NOMO-1 treated with DMSO at 0.1 percent for 48 hours (cell line): ENCODE data around the gene NR5A1.

Experiments used
- DNase-seq: peaks from one replicate; lab custom pipeline; 2025; ENCODE audit not compliant: unreplicated experiment; lab: John Stamatoyannopoulos, UW

The NR5A1 gene

GRCh38 chr9:124467410-124468060 is 39.7 kb downstream of the NR5A1 start:
- DNase-seq = no peak

DNA sequence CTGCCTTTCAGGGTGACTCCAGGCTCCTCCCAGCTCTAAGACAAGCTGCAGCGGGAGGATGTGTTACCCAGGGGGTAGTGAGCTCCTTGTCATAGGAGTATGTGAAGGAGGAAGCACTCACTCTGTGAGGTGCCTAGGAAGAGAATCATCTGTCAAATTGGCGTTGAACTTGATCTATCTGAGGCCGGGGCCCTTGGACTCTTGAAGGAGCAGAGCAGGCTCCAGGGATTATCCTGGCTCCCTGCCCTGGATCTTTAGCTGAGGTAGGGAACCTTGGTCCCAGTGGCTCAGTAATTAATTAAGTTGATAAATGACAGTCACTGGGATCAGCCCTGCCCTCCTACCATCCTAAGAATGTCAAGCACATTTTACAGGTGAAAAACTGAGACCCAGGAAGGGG is 41.5 kb downstream of the NR5A1 start:
- DNase-seq = no peak

DNA sequence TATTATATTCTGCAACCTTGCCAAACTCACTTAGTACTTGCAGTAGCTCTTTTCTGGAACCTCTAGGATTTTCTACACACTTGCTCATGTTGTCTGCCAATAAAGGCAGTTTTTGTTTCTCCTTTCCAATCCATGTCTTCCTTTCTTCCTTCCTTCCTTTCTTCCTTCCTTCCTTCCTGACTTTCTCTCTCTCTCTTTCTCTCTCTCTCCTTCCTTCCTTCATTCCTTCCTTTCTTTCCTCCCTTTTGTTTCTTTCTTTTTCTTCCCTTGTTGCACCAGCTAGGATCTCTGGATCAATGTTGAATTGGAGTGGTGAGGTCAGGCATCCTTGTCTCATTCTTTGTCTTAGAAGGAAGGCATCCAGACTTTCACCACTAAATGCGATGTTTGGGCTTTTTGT is 44.5 kb downstream of the NR5A1 start:
- DNase-seq = no peak

DNA sequence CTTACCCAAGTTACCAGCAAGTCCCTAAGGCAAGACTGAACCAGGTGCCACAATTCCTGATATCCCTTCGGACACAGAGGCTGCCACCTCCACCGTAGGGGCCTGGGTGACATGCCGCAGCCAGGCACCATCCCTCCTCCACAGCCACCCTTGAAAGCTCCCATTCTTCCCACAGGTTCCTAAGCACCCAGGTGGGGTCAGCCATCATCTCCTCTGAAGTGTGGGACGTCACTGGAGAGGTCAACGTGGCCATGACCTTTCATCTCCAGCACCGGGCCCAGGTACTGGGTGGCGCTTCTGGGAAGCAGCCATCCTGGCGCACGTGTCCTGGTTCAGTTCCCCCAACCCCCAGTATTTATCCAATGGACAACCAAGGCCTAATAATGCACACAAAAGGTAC is 48.8 kb downstream of the NR5A1 start:
- DNase-seq = no peak

DNA sequence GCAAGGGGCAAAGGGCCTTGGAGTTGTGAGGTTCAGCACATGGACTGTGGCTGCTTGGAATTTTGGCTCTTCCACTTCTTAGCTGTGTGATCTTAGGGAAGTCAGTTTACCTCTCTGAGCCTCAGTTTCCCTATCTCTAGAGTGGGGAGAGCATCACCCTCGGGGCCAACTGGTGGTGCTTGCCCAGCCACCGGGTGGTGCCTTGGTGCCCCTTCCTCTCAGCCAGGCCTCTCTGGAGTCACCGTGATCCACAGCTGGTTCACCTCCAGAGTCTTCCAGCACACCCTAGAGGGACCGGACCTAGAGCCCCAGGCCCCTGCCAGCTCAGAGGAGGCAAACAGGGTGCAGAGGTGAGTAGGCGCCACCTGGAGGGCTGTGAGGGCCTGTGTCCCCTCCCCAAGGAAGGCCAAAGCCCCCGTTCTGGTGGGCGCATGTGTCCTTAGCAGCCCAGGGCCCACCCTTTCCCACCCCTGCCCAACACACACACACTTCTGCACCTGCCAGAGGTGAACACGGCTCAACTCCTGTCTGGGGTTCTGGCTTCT is 49.2 kb downstream of the NR5A1 start:
- no peak for DNase-seq

DNA sequence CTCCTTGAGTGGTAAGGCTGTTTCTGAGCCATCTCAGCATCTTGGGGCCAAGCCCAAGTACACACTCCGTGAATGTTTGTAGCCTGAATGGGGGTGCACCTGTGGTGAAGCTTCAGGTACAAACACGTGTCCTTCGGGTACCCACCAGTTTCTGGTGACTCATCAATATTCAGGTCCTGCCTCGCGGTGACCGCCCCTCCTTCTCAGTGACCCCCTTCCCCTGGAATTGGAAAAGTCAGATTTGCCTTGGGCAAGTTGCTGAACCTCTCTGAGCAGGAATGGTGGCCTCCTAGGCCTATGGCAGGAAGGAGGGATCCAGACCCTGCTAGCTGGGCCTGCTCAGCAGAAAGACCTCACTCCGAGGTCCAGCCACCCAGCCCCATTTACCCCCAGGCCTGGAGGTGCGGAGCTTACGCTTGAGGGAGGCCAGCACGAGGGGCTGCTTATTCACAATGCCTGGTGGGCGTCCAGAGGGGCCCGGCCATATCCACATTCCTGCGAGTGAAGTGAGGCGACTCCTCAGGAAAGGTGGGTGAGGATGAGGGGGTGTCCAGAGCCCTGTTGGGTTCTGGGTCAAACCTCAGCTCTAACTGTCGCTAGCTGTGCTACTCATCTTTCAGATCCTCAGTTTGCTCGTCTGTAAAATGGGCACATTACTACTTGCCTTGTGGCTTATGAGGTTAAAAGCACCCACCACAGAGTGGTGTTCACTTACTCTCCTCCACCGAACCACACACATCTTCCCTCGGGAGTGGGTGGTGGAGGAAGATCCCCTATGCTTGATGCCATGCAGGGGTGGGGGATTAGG is 49.9 kb downstream of the NR5A1 start:
- no peak for DNase-seq

GRCh38 chr9:124456341-124457078 is 50.7 kb downstream of the NR5A1 start:
- no peak for DNase-seq

GRCh38 chr9:124455820-124456219 is 51.4 kb downstream of the NR5A1 start:
- DNase-seq = no peak

GRCh38 chr9:124454791-124455443 is 52.3 kb downstream of the NR5A1 start:
- no peak for DNase-seq

- no peak for DNase-seq
Measured at GRCh38 chr9:124454296-124454695, 52.9 kb downstream of the NR5A1 start.

DNA sequence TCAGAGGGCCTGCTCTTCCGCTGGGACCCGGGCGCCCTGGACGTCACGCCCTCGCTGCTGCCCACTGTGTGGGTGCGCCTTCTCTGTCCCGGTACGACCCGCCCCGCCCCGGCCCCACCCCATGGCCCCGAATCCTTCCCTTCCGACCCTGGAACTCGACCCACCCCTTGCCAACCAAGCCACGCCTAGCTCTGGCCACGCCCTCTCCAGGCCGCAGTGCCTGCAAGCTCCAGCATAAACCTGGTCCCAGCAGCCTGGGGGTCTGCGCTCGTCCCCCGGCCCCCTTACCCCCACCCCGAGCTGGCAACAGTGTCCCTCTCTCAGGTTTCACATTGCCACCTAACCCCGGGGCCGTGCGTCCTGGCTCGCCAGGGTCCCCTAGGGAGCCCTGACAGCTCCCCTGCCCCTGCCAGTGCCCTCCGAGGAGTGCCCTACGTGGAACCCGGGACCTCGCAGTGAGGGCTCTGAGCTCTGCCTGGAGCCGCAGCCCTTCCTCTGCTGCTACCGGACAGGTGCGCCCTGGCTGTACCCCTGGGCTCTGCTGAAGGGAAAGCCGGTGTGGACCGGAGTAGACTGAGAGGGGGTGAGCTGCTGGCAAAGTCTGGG is 53.5 kb downstream of the NR5A1 start:
- peak; percentile 9 for DNase-seq

- DNase-seq = no peak
Measured at GRCh38 chr9:124452841-124453585, 54.2 kb downstream of the NR5A1 start.

- no peak for DNase-seq
Measured at GRCh38 chr9:124452326-124452725, 54.9 kb downstream of the NR5A1 start.

GRCh38 chr9:124450931-124451661 is 56.1 kb downstream of the NR5A1 start:
- DNase-seq = no peak

DNA sequence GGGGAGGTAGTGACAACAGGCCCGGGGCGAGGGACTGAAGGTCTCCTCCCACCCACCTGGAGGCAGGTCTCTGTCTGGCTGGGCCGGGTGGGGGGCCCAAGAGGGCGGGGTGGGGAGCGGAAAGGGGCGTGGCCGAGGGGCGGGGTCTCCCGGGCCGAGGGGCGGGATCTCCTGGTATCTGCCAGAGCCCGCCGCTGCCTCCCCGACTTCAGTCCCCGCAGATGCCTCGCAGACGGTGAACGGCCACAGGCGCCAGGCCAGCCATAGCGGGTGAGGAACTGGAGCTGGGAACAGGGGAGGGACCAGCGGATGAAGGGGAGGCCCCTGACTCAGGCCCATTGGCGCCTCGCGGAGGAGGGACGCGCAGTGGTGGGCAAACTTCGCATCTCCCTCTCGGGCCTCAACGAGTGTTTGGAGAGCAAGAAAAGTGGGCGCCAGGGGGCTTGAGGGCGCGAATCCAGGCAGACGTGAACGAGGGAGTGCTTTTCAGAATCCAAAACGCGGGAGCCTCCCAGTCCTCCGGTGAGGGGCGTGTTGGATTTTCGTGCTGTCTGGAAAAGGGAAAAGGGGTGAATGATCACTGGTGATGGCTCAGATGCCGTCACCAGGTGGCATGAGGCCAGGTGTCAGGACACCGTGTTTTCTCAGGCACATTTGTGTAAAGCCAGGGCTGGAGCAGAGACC is 56.8 kb downstream of the NR5A1 start, which contains the start of gene ADGRD2:
Gene ADGRD2 (plus strand): TSS at position 211 of the 684 bp plus-strand sequence. CDS start 1,216 bp downstream, outside the sequence.
- DNase-seq = no peak

GRCh38 chr9:124449381-124450151 is 57.6 kb downstream of the NR5A1 start:
- no peak for DNase-seq

DNA sequence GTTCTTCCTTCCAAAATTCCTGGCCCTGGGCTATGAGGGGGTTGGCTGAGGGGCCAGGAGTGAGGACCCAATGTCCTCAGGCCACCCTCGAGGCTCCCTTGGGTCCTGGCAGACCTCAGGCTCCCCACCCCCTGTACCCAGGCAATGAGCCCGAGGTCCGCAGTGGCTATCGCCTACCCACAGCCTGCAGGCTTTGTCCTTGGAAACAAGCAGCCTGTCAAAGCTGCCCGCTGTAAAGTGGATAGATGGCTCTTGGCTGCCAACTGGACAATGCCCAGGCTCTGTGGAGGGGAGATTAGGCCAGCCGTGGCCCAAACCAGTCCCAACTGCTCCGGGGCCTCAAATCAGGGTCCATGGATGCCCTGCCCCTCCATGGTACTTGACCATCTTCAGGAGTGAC is 59.2 kb downstream of the NR5A1 start:
- no peak for DNase-seq

DNA sequence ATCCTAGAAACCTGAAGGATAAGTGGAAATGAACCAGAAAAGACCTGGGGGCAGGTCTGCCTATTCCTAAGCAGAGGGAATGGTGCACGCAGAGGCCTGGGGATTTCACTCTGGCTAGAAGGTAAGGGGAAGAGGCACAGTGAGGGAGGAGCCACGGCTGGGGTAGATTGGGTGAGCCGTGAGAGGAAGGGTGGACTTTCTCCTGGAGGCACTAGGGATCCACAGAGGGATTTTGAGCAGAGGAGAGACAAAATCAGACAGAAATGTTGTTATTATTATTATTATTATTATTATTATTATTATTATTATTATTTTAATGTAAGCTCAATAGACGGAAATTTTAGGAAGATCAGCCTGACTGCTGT is 59.9 kb downstream of the NR5A1 start:
- no peak for DNase-seq
